ENCODE measurements around the gene MAP2K5.

DNA sequence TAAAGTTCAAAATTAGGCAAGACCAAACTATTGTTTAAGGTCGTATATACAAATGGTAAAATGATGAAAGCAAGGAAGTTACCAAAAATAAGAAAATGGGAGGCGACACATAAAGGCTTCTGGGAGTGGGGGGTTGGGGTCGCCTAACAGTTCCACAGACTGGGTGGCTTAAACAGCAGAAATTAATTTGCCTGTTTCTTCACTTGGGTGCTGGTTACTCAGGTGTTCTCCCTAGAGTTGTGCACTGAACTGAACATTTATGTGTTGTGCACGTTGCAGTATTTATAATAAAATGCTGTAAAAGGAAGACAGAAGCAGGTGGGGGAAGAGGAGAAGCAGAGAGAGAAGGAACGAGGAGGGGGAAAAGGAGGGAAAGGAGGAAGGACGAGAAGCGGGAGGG, 307.8 kb downstream of the MAP2K5 start:
- TF ChIP-seq GATA2 (IDR thresholded peaks at IDR 0.05; ENCODE audit: low read depth, low read length) = no peak
- TF ChIP-seq GATA3 (IDR thresholded peaks at IDR 0.05; ENCODE audit: low read depth, low read length) = no peak

Data from SH-SY5Y (cell line).